Neural progenitor cell (in vitro differentiated cells): ENCODE measurements around the gene MED27.

Experiments
- CTCF ChIP-seq: fragments of 200-600 bp; sonication (generic); IDR thresholded peaks from 2 replicates; pipeline ENCODE4 v1.5.1; 2017; ENCODE audit warnings: antibody characterized with exemption, mild to moderate bottlenecking
- EZH2 ChIP-seq: fragments of 200-600 bp; sonication (generic); IDR thresholded peaks from 2 replicates; pipeline ENCODE4 v1.6.1; 2017; ENCODE audit warnings: antibody characterized with exemption, mild to moderate bottlenecking, moderate library complexity
- EZH2phosphoT487 ChIP-seq: fragments of 200-600 bp; sonication (generic); IDR thresholded peaks from 2 replicates; pipeline ENCODE4 v1.6.1; 2017; ENCODE audit warnings: antibody characterized with exemption

DNA sequence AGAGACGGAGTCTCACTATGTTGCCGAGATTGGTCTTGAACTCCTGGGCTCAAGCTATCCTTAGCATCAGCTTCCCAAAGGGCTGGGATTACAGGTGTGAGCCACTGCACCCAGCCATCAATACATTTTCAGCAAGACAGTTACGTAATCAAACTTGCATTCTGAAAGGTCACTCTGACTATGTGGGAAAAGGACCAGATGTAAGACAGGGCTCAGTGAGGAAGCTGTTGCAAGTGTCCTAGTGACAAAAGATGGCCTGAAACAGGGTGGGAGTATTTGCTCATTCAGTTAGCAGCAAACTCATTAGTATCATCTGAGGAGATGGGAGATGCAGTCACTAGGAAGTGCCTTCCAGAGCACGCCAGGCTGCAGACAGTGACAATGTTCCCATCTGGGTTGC is 16.9 kb downstream of the MED27 start:
- TF ChIP-seq CTCF, result no peak
- no peak for TF ChIP-seq EZH2
- TF ChIP-seq EZH2phosphoT487, result no peak
